DLD1 (cell line): ENCODE measurements around the gene LRFN4.

Source experiments
- in situ Hi-C: cut with HindIII; loops from 2 replicates; pipeline ENCODE4 v1.10.0; 2017; ENCODE audit warnings: low sequenced_read_pairs

LRFN4 gene

GRCh38 chr11:66845143-66845875 lies 11.6 kb upstream of the LRFN4 start:
- in situ Hi-C loops, result no loop called here

GRCh38 chr11:66845876-66846212 lies 11.0 kb upstream of the LRFN4 start:
- in situ Hi-C loops, result no loop called here

- in situ Hi-C loops, result no loop called here
These were observed 10.2 kb upstream of the LRFN4 start for GRCh38 chr11:66846671-66847091.

GRCh38 chr11:66847461-66848232 lies 9.2 kb upstream of the LRFN4 start:
- in situ Hi-C loops, result no loop called here

GRCh38 chr11:66848671-66849500 lies 8.0 kb upstream of the LRFN4 start:
- in situ Hi-C loops, result no loop called here

- in situ Hi-C loops, result no loop called here
These were observed 7.2 kb upstream of the LRFN4 start for GRCh38 chr11:66849501-66850234.

GRCh38 chr11:66850235-66850587 lies 6.7 kb upstream of the LRFN4 start:
- in situ Hi-C loops, result no loop called here

GRCh38 chr11:66850588-66851238 lies 6.2 kb upstream of the LRFN4 start:
- in situ Hi-C loops, result no loop called here

GRCh38 chr11:66851239-66851596 lies 5.6 kb upstream of the LRFN4 start:
- in situ Hi-C loops, result no loop called here

- in situ Hi-C loops, result no loop called here
These were observed 5.0 kb upstream of the LRFN4 start for GRCh38 chr11:66851698-66852465.

GRCh38 chr11:66852466-66853241 lies 4.2 kb upstream of the LRFN4 start:
- in situ Hi-C loops, result no loop called here

GRCh38 chr11:66853242-66854229 lies 3.3 kb upstream of the LRFN4 start:
- in situ Hi-C loops, result no loop called here

GRCh38 chr11:66854231-66854661 lies 2.6 kb upstream of the LRFN4 start:
- in situ Hi-C loops, result no loop called here

GRCh38 chr11:66854729-66855211 lies 2.1 kb upstream of the LRFN4 start:
- in situ Hi-C loops, result no loop called here

- in situ Hi-C loops, result no loop called here
These were observed 1.0 kb upstream of the LRFN4 start for GRCh38 chr11:66855574-66856495.

GRCh38 chr11:66857234-66857926 lies 516 bp downstream of the LRFN4 start:
- in situ Hi-C loops, result no loop called here
